ENCODE measurements around the gene NOP16.

- TF ChIP-seq CTCF (IDR thresholded peaks at IDR 0.05) (no peak), POLR2A (IDR thresholded peaks at IDR 0.05; ENCODE audit: low read depth) (no peak), EP300 (IDR thresholded peaks at IDR 0.05) (no peak), POLR2AphosphoS5 (IDR thresholded peaks at IDR 0.05) (no peak)
These were observed 28.6 kb upstream of the NOP16 start for GRCh38 chr5:176416965-176417364.
